Medulla oblongata (tissue), 1 donor: ENCODE measurements around the gene FLAD1.

ENCODE experiments used
- DNase-seq: peaks from one replicate; pipeline ENCODE4 v3.0.0-alpha.2; 2015; ENCODE audit errors: extremely low spot score

Gene FLAD1

GRCh38 chr1:154982897-154983648 is at the start of gene FLAD1:
FLAD1 (plus strand) TSS chr1:154983344; CDS start chr1:154983695, 351 bp downstream.
- DNase-seq: peak; percentile 99

DNA sequence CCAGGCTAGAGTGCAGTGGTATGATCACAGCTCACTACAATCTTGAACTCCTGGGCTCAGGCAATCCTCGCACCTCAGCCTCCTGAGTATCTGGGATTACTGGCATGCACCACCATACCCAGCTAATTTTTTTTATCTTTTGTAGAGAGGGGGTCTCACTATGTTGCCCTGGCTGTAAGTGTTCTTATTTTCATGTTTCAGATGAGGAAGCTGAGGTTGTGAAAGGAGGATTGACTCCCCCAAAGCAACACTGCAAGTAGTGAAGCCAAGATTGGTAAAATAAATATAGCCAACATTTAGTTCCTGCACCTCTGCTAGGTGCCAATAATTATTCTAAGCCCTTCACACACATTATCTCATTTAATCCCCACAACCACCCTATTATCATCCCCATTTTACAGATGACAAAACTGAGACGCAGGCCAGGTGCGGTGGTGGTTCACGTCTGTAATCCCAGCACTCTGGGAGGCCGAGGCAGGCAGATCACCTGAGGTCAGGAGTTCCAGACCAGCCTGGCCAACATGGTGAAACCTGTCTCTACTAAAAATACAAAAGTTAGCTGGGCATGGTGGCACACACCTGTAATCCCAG is 48.7 kb upstream of the FLAD1 start:
- DNase-seq: no peak

- no peak for DNase-seq
Observed at GRCh38 chr1:154935749-154936554, 47.2 kb upstream of the FLAD1 start.

DNA sequence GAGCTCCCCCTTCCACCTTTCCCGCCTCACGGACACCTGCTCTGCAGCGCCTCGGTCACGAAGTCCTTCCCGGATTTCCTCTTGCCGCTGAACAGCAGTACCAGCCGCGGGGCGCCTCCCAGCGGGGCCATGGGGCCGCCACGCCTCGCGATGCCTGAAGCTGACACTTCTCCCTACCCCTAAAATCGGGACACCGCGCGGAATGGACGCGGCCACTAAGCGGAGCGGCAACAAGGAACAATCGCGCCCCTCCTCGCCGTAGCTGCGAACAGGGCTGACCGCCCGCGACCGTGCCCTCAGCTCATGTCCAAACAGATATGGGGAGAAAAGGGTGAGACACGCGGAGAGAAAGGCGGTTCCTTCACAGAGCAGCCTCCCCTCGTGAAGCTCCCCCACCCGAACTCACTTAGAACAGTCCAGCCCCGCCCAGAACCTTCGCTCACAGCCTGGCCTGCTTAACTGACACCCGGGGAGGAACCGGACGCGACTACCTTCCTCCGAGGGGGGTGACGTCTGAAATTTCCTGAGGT is 46.5 kb upstream of the FLAD1 start, which contains the start of gene PMVK:
Gene PMVK (minus strand): TSS at position 165 of the 530 bp plus-strand sequence. CDS start 34 bp downstream, at position 131.
- peak; percentile 98 for DNase-seq

DNA sequence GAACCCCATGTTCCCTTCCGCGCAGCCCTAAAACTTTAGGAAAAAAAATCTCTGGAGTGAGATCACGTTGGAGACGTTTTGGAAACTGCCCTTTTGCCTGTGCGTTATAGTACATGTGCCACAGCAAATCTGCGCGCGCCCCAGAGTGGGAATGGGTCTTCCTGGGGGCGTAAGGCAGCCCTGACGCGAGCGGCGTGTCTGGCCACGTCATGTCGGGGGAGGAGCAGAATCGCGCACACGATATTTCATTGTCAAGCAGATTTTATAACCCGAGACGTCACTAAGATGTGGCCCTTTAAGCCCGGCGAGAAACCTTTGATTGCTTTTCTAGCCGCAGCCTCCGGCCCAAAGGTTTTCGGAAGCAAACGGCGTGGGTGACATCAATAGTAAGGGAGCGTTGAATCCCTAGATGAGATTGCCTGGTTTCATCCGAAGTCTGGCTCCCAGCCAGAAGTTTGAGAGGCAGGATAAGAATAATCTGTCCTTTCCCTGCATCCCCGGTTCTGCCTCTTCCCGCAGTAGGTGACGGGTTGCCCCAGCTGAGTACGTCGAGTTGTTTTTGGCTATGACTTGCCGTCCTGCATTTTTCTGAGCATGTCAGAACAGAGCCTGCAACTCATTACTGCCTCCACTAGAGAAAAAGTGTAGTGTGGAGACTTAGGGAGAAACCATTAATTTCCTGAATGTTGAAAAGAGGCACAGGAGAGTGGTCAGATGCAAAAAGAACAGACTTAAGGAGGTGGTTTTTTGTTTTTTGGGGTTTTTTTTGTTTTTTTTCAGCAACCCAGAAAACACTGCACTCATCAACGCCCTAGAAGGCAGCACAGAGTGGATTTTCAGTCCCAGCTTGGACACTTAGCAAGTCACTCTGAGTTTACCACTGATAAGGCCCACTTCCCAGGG is 45.8 kb upstream of the FLAD1 start:
- peak; percentile 96 for DNase-seq

DNA sequence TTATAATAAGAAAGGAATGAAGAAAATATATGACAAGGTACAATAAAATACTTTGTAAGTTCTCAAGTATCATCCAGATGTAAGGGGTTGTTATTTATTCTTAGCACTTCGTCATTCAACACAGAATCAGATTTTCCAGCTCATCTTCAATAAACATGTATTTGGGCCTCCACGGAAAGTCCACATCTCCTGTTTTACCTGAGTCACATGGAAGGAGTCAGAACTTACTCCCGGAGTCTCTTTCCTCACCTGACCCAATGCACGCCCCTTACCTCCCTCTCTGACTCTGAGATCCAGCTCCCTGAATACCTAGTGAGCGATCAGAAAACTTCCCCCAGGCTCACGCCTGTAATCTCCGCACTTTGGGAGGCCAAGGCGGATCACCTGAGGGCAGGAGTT is 45.2 kb upstream of the FLAD1 start:
- DNase-seq: no peak

GRCh38 chr1:154938604-154939399 is 44.3 kb upstream of the FLAD1 start:
- no peak for DNase-seq

GRCh38 chr1:154940213-154940560 is 43.0 kb upstream of the FLAD1 start:
- DNase-seq: no peak

DNA sequence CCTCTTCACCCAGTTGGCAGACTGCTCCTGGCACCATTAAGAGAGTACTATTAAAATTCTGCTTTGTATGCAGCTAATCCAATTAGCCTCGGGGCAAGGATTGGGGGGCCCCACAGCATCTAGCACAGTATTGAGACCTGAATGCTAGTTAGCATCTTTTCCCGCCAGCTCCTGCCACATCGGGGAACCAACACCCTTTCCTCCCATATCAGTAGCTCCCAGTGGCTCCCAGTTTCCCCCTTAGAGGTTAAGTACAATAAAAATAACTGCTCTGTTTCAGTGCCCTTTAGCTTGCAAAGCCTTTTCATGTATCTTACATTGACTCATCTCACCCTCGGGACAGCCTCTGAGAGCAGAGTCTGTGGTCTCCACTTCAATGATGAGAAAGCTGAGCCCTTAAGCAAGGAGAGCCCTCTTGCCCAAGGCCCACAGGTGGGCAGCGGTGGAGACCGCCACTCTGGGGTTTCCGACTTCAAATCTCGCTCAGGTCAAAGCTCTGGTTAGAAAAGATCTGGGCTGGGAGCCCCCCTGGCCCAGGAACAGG is 42.4 kb upstream of the FLAD1 start:
- DNase-seq: no peak

- peak; percentile 48 for DNase-seq
Observed at GRCh38 chr1:154941333-154942013, 41.7 kb upstream of the FLAD1 start.

DNA sequence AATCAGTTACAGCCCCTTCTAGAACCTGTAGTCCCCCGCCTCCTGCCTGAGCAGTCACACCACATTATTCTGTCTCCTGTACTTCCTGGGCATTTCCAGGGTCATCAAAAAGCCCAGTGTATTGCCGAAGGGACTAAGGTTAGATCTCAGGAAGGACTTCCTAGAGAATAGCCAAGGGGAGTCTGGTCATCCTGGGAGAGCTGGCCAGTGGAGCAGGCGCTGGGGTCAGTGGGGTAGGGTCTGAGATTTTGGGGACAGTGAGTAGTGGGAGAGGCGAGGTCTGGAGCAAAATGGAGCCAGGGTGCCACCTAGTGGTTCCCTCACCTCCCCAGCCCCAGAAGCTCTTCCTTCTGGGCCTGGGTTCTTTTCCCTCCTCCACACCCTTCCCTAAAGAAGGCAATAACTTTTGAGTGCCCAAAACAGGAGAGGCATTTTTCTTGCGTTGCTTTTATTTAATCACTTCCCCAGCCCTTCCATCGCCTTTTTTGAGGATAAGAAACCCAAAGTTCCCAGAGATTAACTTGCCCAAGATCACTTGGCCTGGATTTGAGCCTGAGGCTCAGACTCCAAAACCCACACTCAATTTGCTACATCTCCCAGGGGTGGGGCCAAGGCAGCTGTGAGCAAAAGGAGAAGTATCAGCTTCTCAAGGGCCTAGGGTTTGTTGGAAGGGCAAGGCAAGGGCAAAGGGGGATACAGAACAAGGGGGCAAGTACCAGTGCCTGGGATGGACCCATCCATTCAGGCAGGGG is 39.3 kb upstream of the FLAD1 start:
- DNase-seq: peak; percentile 50

DNA sequence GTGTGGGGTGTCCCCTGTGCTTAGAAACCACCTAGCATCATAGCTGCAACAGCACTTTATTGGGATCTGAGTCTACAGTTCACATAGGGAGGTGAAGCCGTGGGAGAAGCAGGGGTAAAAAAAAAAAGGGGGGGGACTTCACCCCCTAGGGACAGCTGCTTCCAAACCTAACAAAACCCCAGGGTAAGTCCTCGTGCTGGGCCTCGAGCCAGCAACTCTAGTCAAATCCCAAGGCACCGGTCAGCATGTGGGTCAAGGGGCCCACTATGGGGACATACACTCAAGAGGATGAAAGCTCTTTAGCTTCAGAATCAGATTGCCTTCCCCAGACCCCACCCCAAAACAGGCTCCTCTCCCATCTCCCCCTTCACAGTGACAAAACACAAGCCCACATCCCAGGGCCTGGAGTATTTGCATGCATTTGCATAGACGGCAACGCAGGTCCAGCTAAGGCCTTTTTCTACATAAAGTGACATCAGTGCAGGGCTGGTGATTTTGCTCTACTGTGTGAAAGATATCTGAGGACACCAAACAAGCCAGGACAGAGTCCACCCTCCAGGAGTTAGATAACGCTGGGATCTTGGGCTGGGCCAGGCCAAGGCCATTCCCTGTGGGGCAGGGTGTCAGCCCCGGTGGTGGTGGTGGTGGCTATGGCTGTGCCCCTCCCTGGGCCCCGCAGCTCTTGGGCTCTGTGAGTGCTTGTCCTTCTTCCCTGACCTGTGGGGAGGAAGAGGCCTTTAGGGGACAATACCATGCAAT is 38.6 kb upstream of the FLAD1 start:
- DNase-seq: no peak

- DNase-seq: no peak
Observed at GRCh38 chr1:154945160-154945961, 37.8 kb upstream of the FLAD1 start.

DNA sequence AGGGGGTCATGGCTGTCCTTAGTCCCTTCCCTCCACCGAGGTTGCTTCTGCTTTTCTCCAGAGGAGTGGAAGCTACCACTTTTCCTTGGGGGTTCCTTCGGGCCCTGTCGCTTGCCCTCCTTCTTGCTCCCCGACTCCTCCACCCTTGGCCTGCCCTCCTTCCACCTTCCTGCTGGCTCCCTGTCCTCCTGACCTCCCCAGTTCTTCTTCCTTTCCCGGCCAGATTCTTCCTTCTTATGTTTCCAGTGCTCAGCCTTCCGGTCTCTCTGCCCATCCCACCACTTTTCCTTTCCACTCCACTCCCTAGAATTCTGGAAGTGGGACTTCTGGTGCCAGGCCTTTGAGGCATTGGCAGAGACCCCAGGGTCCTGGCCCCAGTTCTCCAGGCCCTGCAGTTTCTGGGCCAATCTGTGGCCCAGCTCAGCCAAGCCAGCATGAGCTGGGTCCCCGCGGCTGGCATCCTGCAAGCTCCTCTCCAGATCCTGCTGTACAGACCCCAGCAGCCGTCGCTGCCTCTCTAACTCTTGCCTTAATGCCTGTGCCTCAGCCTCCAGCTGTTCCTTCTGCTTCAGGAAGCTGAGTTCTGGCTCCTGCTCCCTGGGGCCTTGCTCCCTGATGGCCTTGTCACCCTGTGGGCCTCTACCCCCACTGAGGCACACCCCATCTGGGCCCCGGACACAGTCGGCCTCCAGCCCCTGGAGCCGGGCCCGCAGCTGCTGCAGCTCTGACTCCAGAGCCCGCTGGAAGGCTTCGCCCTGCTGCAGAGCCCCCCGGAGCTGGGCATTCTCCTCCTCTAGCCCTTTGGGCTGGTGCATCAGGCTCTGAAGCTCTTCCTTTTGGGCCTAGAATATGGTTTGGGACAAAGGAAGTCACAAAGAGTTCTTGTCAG is 36.9 kb upstream of the FLAD1 start:
- DNase-seq: peak; percentile 56

DNA sequence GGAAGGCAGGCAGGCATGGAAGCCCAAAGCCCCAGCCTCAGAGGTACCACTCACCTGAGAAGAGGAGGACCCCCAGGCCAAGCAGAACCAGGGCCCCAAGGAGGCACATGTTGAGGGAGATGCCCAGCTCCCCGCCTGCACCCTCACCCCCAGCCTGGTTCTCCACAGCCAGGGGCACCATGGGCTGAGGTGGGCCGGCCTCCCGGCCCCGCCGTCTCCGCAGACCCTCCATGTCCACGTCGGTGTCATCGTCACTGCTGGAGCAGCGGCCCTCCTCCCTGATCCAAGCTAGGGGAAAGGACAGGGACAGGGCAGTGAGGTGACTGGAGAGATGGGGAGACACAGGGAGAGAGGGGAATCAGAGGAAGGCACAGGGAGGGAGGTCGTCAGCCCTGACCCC is 35.1 kb upstream of the FLAD1 start:
- DNase-seq: no peak
